GM15510 (cell line): ENCODE results near the gene RNF8.

Experiments used
- POLR2A ChIP-seq: IDR thresholded peaks from 3 replicates; pipeline ENCODE4 v1.6.1; 2011; ENCODE audit warnings: borderline replicate concordance; ENCODE audit not compliant: insufficient read length; ENCODE audit errors: extremely low read depth

Gene RNF8

DNA sequence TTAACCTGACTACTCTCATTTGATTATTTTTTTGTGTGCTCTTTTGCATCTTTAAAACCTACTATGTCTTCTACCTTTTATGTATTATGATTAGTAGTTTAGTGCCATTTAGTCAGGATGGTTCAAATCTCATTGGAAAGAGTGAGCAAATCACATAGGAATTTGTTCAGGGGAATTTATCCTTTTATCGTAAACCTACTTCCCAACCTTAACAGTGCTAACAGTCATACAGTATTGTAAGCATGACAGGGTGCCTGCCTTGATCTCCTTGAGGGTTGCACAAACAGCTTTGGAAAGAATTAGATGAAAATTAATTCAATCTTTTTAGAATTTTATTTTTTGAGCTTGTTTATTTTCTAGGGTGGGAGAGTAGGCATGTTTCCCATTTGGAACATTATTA lies 18.3 kb downstream of the RNF8 start:
- no peak for TF ChIP-seq POLR2A

DNA sequence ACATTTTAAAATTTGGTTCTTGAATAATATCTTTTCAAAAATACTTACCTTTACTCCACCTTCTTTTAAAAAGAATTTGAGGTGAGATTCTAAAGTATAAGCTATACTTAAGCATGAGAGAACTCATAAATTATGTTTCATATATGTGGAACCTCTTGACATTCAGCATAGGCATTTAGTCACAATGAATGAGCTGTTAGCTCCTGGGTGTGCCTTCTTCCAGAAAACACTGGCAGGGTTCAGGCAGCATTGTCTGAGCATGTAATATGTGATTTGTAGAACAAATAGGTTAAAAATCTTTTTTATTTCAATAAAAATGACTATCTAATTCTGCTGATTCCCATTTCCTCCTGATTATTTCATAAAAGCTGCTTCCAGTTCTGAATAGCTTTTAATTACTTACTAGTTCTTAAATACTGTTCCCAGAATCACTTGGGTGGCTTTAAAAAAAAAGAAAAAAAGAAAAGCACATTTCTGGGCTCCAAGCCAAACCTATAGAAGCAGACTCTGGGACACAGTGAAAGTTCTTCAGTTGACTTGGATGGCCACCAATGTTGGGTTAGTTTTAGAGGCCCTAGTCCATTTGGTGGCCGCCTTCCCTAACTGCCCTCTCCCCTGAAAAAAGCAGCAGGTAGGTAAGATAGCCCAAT lies 20.2 kb downstream of the RNF8 start:
- TF ChIP-seq POLR2A = no peak

DNA sequence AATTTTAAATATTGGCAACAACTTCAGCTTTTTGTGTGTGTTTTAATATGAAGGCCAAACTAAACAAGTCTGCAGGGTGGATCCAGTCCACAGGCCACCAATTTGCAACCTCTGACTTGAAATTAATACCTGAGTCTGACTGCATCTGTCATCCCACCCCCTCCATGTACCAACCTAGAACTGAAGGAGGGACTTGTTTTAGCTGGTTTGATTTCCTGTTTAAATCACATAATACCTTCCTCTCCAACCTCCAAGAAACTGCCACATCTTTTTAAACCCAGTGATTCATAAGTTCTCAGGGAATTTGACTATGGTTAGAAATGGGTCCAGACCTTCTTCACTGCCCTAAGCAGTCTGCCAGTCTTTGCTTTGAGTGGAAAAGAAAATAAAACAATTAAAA lies 21.6 kb downstream of the RNF8 start:
- TF ChIP-seq POLR2A = no peak

DNA sequence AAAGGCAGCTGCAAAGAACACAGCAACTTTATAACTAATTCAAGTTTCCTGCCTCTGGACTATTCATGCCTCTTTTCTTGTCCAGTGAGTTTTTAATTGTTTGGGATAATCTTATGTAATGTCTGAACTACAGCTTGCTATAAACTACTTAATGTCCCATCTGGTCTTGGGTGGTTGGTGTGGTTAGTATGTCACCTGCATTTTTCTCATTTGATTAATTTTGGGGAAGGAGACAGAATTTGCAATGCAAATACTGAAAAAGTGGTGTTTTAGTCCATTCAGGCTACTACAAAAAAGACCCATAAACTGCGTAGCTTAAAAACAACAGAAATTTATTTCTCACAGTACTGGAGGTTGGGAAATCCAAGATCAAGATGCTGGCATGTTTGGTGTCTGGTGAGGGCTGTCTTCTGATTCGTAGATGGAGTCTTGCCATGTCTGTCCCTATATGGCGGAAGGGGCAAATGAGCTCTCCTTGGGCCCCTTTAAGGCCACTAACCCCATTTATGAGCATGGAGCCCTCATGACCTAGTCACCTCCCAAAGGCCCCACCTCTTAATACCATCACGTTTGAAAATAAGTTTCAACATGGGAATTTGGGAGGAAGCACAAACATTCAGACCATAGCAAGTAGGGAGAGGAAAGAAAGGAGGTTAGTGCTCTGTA lies 22.4 kb downstream of the RNF8 start:
- TF ChIP-seq POLR2A = no peak

DNA sequence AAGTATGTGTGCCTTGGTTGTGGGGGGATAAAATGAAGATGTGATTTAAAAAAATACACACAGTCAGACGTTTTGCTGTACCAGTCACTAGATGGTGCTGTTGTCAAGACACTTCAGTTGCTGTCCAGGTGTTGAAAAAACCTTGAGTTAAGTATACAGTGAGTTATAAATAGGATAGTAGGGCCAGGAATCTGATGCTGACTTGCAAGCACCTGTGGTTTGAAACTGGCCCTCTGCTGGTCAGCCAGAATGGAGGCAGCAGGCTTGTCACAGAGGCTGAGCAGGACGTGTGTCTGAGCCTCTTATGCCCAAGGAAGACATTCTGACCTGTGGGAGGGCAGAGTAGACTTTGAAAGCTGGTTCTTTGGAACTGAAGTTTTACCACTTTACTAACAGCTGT lies 27.8 kb downstream of the RNF8 start:
- TF ChIP-seq POLR2A = no peak

DNA sequence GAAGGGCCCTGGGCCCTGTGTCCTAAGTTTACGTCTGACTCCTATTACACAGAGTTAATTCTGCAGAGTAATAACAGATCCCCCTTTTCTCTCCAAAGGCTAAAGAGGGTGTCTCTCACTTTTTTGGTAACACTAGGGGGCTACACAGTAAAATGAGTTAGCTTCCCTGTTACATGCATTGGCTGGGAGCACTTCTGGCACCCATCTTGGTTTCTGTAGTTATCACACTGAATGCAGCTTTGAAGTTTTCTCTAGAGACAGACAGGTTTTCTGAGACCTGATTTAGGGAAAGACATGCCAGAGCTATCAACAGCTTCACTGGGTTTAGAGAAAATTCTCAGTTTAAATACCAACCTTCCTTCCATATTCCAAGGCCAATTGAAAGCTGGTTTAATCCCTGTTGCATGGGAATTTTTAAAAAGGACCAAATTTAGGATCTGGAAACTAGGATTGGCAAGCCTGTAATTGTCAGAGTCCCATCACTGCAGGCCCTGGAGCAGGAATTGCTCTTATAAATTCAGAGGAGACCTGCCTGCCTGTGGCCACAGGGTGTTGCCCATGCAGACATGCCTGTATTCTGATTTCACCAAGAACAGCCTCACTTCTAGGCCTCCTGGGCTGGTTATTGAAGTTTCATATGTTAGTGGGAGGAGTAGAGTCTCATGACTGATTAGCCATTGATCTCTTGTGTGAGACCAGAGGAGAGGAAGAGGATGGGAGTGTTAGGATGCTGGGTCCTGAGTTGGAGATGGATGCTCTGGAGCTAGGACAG lies 29.4 kb downstream of the RNF8 start:
- no peak for TF ChIP-seq POLR2A

DNA sequence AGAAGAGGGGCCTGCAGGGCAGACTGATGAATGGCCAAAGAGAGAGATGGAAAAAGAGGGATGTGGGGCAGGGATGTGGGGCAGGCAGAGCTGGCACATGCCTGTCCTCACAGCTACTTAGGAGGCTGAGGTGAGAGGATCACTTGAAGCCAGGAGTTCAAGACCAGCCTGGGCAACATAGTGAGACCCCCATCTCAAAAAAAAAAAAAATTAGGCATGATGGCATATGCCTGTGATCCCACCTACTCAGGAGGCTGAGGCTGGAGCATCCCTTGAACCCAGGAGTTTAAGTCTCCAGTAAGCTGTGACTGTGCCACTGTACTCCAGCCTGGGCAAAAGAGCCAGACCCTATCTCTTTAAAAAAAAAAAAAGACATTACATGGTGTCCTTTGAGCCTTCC lies 34.8 kb downstream of the RNF8 start:
- no peak for TF ChIP-seq POLR2A

DNA sequence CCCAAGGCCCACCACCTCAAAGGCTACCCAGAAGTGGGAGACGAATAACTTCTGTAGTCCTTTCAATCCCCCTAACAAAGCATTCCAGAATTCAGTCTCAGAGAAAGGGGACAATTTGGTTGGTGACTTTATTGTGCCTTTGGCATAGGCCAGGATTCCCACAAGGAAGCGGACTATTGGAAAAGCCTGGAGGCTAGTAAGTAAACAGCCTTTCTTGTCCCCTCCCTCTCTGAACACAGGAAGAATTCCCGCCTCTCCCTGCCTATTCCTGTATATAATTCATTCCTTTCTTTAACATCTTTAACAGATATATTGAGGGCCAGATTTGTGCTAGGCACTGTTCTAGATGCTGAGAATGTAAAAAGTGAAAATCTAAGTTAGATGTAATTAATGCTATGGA lies 36.1 kb downstream of the RNF8 start:
- no peak for TF ChIP-seq POLR2A

DNA sequence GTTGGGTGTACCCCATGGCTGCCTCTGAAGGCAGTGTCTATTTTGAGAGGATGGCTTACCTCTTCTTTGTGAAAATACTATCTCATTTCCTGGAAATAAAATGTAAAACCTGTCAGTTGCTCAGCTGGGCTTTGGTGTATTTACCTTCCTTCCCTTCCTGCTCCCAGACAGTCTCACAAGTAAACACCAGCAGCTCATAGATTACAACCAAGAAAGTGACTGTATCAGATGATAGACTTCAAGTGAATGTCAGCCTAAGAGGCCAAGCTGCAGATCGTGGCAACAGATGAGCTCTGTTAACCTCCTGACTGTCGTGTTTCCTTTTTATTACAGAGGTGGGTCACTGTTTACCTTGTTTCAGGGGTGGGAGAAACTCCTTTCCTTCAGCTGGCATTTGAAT lies 37.3 kb downstream of the RNF8 start:
- TF ChIP-seq POLR2A = no peak

DNA sequence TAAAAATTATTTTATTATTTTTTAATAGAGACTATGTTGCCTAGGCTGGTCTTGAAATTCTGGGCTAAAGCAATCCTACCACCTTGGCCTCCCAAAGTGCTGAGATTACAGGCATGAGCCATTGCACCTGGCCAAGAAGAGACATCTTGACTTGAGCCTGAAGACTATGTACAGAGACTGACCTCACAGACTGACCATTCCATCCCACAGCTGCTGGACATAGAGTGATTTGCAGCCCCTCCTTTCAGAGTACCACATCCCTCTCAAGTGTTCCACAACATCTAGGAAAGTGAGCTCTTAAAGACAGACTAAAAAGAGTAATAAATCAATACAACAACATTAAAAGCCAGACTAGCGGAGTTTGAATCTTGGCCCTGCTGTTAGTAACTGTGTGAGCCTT lies 39.0 kb downstream of the RNF8 start:
- no peak for TF ChIP-seq POLR2A

DNA sequence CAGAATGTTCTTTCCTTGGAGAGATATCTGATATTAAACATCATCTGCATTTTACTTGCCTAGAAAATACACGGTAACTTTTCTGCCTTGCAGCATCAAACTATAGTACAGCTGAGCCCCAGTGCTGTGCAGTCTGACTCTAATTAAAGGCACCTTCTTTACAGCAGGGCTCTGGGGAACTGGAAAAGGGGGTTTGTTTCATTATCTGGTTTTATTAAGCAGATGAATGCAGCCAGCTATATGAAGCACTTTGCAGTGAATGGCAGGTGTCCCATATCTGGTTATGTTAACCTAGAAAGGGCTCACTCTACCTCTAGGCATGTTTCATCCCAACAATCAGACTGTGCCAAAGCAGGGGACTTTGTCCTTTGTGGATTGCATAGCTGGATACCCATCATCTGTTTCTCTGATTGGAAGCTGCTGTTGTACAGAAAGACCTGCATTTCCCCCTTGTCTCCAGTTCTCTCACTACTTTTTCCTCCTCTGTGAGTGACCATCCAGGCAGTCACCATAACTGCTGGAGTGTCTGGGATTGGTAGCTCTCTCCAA lies 39.7 kb downstream of the RNF8 start:
- no peak for TF ChIP-seq POLR2A

DNA sequence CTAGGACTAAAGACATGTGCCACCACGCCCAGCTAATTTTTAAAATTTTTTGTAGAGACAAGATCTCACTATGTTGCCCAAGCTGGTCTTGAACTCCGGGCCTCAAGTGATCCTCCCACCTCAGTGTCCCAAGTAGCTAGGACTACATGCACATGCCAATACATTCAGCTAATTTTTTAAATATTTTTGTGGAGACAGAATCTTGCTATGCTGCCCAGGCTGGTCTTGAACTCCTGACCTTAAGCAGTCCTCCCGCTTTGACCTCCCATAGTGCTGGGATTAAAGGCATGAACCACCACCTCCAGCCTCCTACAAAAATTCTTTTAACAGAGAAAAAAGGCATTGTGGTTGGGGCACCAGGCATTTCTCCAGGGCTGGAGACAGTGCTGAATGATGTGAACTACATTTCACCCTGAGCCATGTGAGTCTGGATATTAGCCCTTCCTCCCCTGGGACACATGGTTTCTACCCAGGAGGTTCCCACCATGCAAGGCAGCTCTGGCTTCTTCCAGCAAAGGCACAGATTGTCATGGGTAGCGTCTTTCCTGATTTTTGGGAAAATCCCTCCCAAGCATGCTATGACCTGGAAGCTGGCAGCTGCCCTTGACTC lies 42.9 kb downstream of the RNF8 start:
- TF ChIP-seq POLR2A = no peak

DNA sequence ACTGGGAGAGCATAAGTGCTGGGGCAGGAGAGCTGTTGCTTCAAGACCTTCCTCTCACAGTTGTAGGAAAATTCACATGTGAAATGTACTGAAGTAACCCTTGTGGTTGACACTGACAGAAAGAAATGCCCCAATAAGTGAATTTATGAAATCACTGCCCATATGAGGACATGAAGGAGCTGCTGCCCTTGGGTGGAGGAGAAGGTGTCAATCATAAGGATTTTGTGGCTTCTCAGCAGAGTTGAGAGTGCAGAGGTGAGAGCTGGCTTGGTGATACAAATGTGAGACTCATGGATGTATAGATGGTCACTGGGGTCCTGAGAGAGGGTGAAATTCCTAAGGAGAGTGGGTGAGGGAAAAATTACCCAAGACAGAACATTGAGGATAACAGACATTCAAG lies 45.3 kb downstream of the RNF8 start:
- no peak for TF ChIP-seq POLR2A

DNA sequence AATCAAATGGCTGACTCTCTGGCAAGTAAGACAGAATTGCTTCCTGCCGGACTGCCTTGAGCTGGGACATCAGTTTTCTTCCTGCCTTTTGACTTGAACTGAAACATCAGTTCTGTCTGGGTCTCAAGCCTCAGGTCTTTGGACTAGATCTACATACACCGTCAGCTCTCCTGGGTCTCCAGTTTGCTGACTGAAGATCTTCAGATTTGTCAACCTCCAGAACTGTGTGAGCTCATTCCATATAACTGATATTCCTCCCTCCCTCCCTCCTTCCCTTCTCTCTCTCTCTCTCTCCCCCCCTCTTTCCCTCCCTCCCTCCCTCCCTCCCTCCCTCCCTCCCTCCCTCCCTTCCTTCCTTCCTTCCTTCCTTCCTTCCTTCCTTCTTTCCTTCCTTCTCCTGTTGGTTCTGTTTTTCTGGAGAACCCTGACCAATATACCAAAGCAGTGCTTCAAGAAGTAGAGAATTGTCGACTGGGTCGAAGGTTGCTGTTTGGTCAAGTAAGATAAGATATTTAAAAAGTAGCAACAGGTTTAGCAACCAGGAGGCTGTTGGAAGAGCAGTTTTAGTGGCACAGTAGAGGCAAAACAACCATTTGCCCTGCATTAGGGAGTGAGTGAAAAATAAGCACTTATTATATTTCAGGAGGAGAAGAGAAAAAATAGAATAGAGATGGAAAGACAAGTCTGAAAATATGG lies 46.2 kb downstream of the RNF8 start:
- no peak for TF ChIP-seq POLR2A
